CD4-positive, alpha-beta T cell (primary cell): ENCODE results near the gene OR6X1. TPM values are rescaled to one million over a fixed set of nuclear protein-coding genes. Genes with fewer than 3 reads are reported as not detected.

Experiments used
- ATAC-seq: fragments of 200-7000 bp; cut with Tn5 transposase; one replicate; pipeline ENCODE4 v1.10.0; 2022; ENCODE audit warnings: mild to moderate bottlenecking; ENCODE audit not compliant: poor library complexity
- CTCF ChIA-PET: fragments of 350-600 bp; sonication (Branson Sonifier 250); formaldehyde crosslinking; loops from one replicate; lab custom pipeline; 2021; ENCODE audit warnings: antibody characterized with exemption, inconsistent platforms; lab: Charles Lee
- POLR2A ChIA-PET: fragments of 350-600 bp; sonication (Branson Sonifier 250); formaldehyde crosslinking; loops from one replicate; lab custom pipeline; 2021; ENCODE audit warnings: antibody characterized with exemption, inconsistent platforms; lab: Charles Lee
- DNase-seq, 14 experiments: peaks; one replicate each; pipeline ENCODE4 v3.0.0-alpha.2; 2013 to 2020; ENCODE audit warnings: mixed read lengths in 2 of 14
- H3K27ac ChIP-seq, 2 donors: one replicate each; pipeline versions ENCODE4 v1.5.1 to v1.7.0; 2013; ENCODE audit warnings: low read length in 2 of 2, low read depth in 1 of 2, mild to moderate bottlenecking in 1 of 2
- H3K27me3 ChIP-seq, 2 experiments: 1 replicate in 1 of 2; 2 replicates in 1 of 2; pipeline versions ENCODE4 v1.6.1 to v1.7.0; 2013; ENCODE audit warnings: low read length in 2 of 2, control low read depth in 1 of 2, mild to moderate bottlenecking in 1 of 2, moderate library complexity in 1 of 2; ENCODE audit not compliant: insufficient read depth in 2 of 2, control insufficient read depth in 1 of 2
- H3K36me3 ChIP-seq: one replicate; pipeline ENCODE4 v1.6.1; 2013; ENCODE audit warnings: low read length, control low read depth; ENCODE audit not compliant: insufficient read depth
- H3K4me1 ChIP-seq: one replicate; pipeline ENCODE4 v1.6.1; 2013; ENCODE audit warnings: low read length, control low read depth; ENCODE audit not compliant: insufficient read depth
- H3K4me3 ChIP-seq: one replicate; pipeline ENCODE4 v1.5.1; 2013; ENCODE audit warnings: mild to moderate bottlenecking, low read length, moderate library complexity
- H3K9me3 ChIP-seq, 2 experiments: 1 replicate in 1 of 2; 2 replicates in 1 of 2; pipeline versions ENCODE4 v1.6.1 to v1.7.0; 2013; ENCODE audit warnings: low read length in 2 of 2, mild to moderate bottlenecking in 2 of 2, control low read depth in 1 of 2, moderate library complexity in 1 of 2; ENCODE audit not compliant: control insufficient read depth in 1 of 2, insufficient read depth in 1 of 2
- H3K27ac Mint-ChIP-seq: one replicate; pipeline ENCODE4 v1.8.0; 2020; ENCODE audit warnings: mixed read lengths
- H3K27me3 Mint-ChIP-seq: one replicate; pipeline ENCODE4 v1.8.0; 2021; ENCODE audit warnings: mixed read lengths
- H3K36me3 Mint-ChIP-seq: one replicate; pipeline ENCODE4 v1.8.0; 2021; ENCODE audit warnings: low read depth, mixed read lengths
- H3K4me1 Mint-ChIP-seq: one replicate; pipeline ENCODE4 v1.8.0; 2021; ENCODE audit warnings: low read depth, mixed read lengths
- H3K4me3 Mint-ChIP-seq: one replicate; pipeline ENCODE4 v1.8.0; 2020; ENCODE audit warnings: mild to moderate bottlenecking, mixed read lengths
- H3K9me3 Mint-ChIP-seq: one replicate; pipeline ENCODE4 v1.8.0; 2020; ENCODE audit warnings: mixed read lengths
- intact Hi-C, 2 experiments: fragments of 100-400 bp; cut with DNase I in 1 of 2; cut with micrococcal nuclease in 1 of 2; formaldehyde crosslinking; loops; one replicate each; pipeline versions ENCODE4 v1.15.1 to v1.9.0; 2023 to 2025; cut with DNase I, micrococcal nuclease
- total RNA-seq, 174 experiments: library from RNA in 2 of 174; stranded (reverse) in 2 of 174; gene quantifications; one replicate each; pipeline ENCODE4 v1.2.3 and lab custom pipeline; 2021 to 2026
- TF ChIP-seq, protein P1 (sequence below): fragments of 200-600 bp; IDR thresholded peaks from one replicate; pipeline ENCODE4 v1.8.0; 2022; ENCODE audit warnings: antibody characterized with exemption, mild to moderate bottlenecking

Gene OR6X1
- total RNA-seq, 2 experiments from 2014 or later, result not detected

DNA sequence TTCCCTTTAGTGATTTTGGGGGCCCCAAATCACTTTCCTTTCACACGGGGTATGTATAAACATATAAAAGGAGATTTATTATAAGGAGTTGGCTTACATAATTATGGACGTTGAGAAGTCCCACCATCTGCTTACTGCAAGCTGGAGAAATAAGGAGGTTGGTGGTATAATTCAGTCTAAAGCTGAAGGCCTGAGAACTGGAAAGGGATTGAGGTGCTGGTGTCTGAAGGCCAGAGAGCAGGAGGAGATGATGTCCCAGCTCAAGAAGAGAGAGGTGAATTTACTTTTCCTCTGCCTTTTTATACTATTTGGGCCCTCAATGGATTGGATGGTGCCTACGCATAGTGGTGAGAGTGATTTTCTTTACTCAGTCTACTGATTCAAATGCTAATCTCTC, 11.6 kb downstream of the OR6X1 start:
- ATAC-seq (no peak), DNase-seq (peak in 1 of 14 experiments; percentile 3)
- Mint-ChIP-seq H3K9me3 (no peaks in the 10 kb centered on the region), H3K4me1 (peaks cover 36% of the 10 kb centered on the region), H3K36me3 (peaks cover 20% of the 10 kb centered on the region), H3K27ac (peak overlapping the region; percentile 86), H3K27me3 (peaks cover 12% of the 10 kb centered on the region), H3K4me3 (peak overlapping the region; percentile 97)
- no peaks in the 10 kb centered on the region for H3K27me3 ChIP-seq
- H3K27ac ChIP-seq, result no peak overlapping the region
- no peak overlapping the region for H3K4me3 ChIP-seq
- CTCF ChIA-PET, result interaction anchor here (0.6 kb wide), 2 partner anchors 1371 to 1941 kb away, joined by 3 read pairs; no protein-coding TSS in a partner anchor
- TF ChIP-seq, protein P1, sequence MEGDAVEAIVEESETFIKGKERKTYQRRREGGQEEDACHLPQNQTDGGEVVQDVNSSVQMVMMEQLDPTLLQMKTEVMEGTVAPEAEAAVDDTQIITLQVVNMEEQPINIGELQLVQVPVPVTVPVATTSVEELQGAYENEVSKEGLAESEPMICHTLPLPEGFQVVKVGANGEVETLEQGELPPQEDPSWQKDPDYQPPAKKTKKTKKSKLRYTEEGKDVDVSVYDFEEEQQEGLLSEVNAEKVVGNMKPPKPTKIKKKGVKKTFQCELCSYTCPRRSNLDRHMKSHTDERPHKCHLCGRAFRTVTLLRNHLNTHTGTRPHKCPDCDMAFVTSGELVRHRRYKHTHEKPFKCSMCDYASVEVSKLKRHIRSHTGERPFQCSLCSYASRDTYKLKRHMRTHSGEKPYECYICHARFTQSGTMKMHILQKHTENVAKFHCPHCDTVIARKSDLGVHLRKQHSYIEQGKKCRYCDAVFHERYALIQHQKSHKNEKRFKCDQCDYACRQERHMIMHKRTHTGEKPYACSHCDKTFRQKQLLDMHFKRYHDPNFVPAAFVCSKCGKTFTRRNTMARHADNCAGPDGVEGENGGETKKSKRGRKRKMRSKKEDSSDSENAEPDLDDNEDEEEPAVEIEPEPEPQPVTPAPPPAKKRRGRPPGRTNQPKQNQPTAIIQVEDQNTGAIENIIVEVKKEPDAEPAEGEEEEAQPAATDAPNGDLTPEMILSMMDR, result no peak
- POLR2A ChIA-PET, result no interaction called here
- intact Hi-C loops, result loop anchor here in 1 of 2 experiments (5.0 to 10.0 kb wide), 6 partner anchors 308 to 1210 kb away; partner anchors contain the start of genes CCDC15, ESAM, GRAMD1B and VWA5A
- H3K9me3 ChIP-seq, result no peaks in the 10 kb centered on the region
- H3K36me3 ChIP-seq, result peaks cover 6% of the 10 kb centered on the region
- peaks cover 19% of the 10 kb centered on the region for H3K4me1 ChIP-seq

DNA sequence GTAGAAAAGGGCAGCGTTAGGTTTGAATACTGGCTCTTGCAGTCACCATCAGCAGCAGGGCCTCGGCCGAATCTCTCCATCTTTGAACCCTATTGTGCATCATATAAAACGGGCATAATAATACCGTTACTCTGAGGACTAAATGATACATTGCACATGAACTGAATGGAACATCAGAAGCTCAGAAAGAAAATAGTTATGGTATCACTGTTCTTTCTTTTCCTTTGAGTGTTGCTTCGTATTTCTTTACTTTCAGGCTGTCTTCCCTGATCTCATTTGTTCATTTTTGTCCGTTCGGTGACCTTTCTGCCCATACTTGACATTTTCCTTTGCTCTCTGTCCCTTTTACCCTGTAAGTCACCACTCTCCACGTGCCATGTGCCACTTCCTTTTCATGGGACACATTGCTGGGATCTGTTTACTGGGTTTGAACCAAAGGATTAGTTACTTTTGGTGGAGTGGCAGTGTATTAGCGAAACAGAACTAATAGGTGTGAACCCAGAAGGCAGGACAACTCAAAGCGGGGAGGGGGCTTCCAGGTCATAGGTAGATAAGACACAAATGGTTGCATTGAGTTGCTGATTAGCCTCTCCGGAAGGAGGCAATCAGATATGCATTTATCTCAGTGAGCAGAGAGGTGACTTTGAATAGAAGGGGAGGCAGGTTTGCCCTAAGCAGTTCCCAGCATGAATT, 12.1 kb downstream of the OR6X1 start:
- Mint-ChIP-seq H3K27me3 (peaks cover 11% of the 10 kb centered on the region), H3K4me3 (peak overlapping the region; percentile 97), H3K9me3 (no peaks in the 10 kb centered on the region), H3K36me3 (peaks cover 26% of the 10 kb centered on the region), H3K27ac (peak overlapping the region; percentile 86), H3K4me1 (peaks cover 42% of the 10 kb centered on the region)
- ChIA-PET POLR2A (no interaction called here), CTCF (no interaction called here)
- Histone ChIP-seq H3K4me3 (peak overlapping the region; percentile 98), H3K27ac (peak overlapping the region; percentile 33 to 61), H3K9me3 (no peaks in the 10 kb centered on the region), H3K36me3 (peaks cover 8% of the 10 kb centered on the region), H3K4me1 (peaks cover 19% of the 10 kb centered on the region), H3K27me3 (no peaks in the 10 kb centered on the region)
- no peak for ATAC-seq
- intact Hi-C loops, result loop anchor here in 1 of 2 experiments (5.0 to 10.0 kb wide), 6 partner anchors 307 to 1210 kb away; partner anchors contain the start of genes CCDC15, ESAM, GRAMD1B and VWA5A
- DNase-seq, result peak in 2 of 14 experiments; percentile 17 to 33
- TF ChIP-seq, protein P1, result no peak

DNA sequence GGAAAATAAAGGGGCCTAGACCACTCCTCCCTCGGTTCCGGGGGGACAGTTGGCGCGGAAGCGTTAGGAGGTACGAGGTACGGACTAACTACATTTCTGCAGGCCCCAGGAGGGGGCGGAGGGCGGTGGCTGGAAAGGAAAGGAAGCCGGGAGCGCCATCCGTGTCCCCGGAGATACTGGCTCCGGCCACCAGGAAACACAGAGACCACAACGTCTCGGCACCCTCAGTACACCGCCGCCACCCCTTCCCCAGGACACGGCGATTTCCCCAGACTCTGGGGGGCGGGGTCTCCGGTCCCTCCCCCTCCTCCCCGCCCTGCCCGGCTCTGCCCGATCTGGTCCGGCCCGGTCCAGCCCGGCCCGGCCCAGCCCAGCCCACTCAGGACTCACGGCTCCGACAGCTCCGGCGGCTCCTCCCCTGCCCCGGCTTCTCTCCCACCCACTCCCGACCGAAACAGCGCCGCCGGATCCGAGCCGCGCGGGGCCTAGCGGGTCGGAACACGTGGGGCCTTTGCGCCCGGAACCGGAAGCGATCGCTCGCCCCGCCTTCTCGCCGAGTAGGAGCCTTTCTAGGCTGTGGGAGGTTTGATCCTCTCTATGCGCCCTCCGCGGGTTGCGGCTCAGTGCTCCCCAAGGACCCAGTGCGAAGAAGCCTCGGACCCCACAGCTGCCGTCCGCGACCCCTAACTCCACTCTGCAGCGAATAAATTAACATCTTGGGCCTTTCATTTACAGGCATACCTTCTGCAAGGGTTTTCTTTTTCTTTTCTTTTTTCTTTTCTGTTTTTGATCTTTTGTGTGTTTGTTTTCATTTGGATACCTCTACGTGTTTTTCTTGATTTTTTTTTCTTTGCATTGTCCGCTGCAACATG, 12.9 kb downstream of the OR6X1 start, which contains the start of gene ZNF202:
ZNF202 (minus strand) TSS at position 502 of the 872 bp plus-strand sequence. CDS start 10,772 bp downstream, outside the sequence.
- TF ChIP-seq, protein P1, result no peak
- Mint-ChIP-seq H3K36me3 (peaks cover 34% of the 10 kb centered on the region), H3K4me1 (peaks cover 45% of the 10 kb centered on the region), H3K27me3 (peaks cover 11% of the 10 kb centered on the region), H3K9me3 (no peaks in the 10 kb centered on the region), H3K27ac (peak within 1 kb of the TSS; percentile 86), H3K4me3 (peak within 1 kb of the TSS; percentile 97)
- Histone ChIP-seq H3K4me1 (peaks cover 19% of the 10 kb centered on the region), H3K36me3 (peaks cover 8% of the 10 kb centered on the region), H3K9me3 (no peaks in the 10 kb centered on the region), H3K27me3 (no peaks in the 10 kb centered on the region), H3K4me3 (peak within 1 kb of the TSS; percentile 98), H3K27ac (peak within 1 kb of the TSS; percentile 33 to 61)
- intact Hi-C loops, result loop anchor here in 1 of 2 experiments (5.0 to 10.0 kb wide), 6 partner anchors 307 to 1211 kb away; partner anchors contain the start of genes CCDC15, ESAM, GRAMD1B and VWA5A
- DNase-seq (peak; percentile 81 to 95 (median 89)), ATAC-seq (peak; percentile 93)
- ChIA-PET CTCF (no interaction called here), POLR2A (no interaction called here)
